HCT116 (cell line): ENCODE measurements around the gene ZPR1. TPM values are rescaled to one million over a fixed set of nuclear protein-coding genes. Genes with fewer than 3 reads are reported as not detected.

ENCODE experiments used
- ATAC-seq: fragments of 200-7000 bp; cut with Tn5 transposase; 2 replicates; pipeline ENCODE4 v1.9.1; 2020; ENCODE audit warnings: mild to moderate bottlenecking, moderate library complexity
- BruUV-seq: library from RNA; stranded (reverse); fragments of 400-500 nt; replicated peaks from 2 replicates; lab custom pipeline; 2021; lab: Mats Ljungman, UMichigan
- CTCF ChIA-PET: fragments of 300-600 bp; sonication (Branson Sonifier 250); formaldehyde crosslinking; loops from one replicate; lab custom pipeline; 2021; ENCODE audit warnings: antibody characterized with exemption; lab: Charles Lee
- POLR2A ChIA-PET: fragments of 300-600, 350-600 bp; sonication (Branson Sonifier 250); formaldehyde crosslinking; loops from one replicate; lab custom pipeline; 2021; ENCODE audit warnings: antibody characterized with exemption; lab: Charles Lee
- RAD21 ChIA-PET, 2 experiments: fragments of 300-600 bp; sonication (Branson Sonifier 250); formaldehyde crosslinking; loops; one replicate each; lab custom pipeline; 2023; ENCODE audit warnings: low total read pairs in 2 of 2; ENCODE audit not compliant: uncharacterized antibody in 2 of 2, unreplicated experiment in 2 of 2, low non-redundant PET in 1 of 2; lab: Charles Lee
- DNase-seq: peaks from one replicate; pipeline ENCODE4 v3.0.0-alpha.2; 2010; ENCODE audit warnings: low read depth, low spot score
- H2AFZ ChIP-seq: fragments of 200-600 bp; shearing (Covaris generic), sonication (generic); 2 replicates; pipeline ENCODE4 v1.6.1; 2017; ENCODE audit warnings: low read depth, mixed run types, mixed read lengths, antibody characterized with exemption, low read length; ENCODE audit not compliant: poor library complexity, severe bottlenecking
- H3K27ac ChIP-seq: 2 replicates; pipeline ENCODE4 v1.5.1; 2012; ENCODE audit warnings: low read depth, low read length
- H3K27me3 ChIP-seq: fragments of 200-600 bp; sonication (generic); 2 replicates; pipeline ENCODE4 v1.6.1; 2016; ENCODE audit warnings: mixed run types, low read length, mixed read lengths; ENCODE audit not compliant: insufficient read depth
- H3K36me3 ChIP-seq, 2 experiments: fragments of 200-500 bp in 1 of 2; fragments of 200-600 bp in 1 of 2; sonication (Bioruptor generic) in 1 of 2; sonication (generic) in 1 of 2; 2 replicates each; pipeline versions ENCODE4 v1.5.1 to v1.6.1; 2014 to 2016; ENCODE audit warnings: low read length in 2 of 2, inconsistent platforms in 1 of 2, mixed read lengths in 1 of 2, mixed run types in 1 of 2; ENCODE audit not compliant: insufficient read depth in 2 of 2, control insufficient read depth in 1 of 2
- H3K4me1 ChIP-seq, 2 experiments: fragments of 200-600 bp in 1 of 2; sonication (generic) in 1 of 2; 2 replicates each; pipeline versions ENCODE4 v1.5.1 to v1.6.1; 2012 to 2017; ENCODE audit warnings: low read length in 2 of 2, inconsistent platforms in 1 of 2, mild to moderate bottlenecking in 1 of 2, mixed read lengths in 1 of 2, mixed run types in 1 of 2, moderate library complexity in 1 of 2; ENCODE audit not compliant: insufficient read depth in 2 of 2, control insufficient read depth in 1 of 2
- H3K4me2 ChIP-seq: fragments of 200-600 bp; sonication (generic); 2 replicates; pipeline ENCODE4 v1.6.1; 2017; ENCODE audit warnings: mixed run types, low read length, mixed read lengths
- H3K4me3 ChIP-seq, 2 experiments: fragments of 200-600 bp in 1 of 2; sonication (generic) in 1 of 2; replicated peaks in 1 of 2; 2 replicates each; pipeline ENCODE4 v1.5.1; 2011 to 2016; ENCODE audit warnings: low read length in 2 of 2, control low read depth in 1 of 2, low read depth in 1 of 2, mild to moderate bottlenecking in 1 of 2, mixed read lengths in 1 of 2, mixed run types in 1 of 2
- H3K79me2 ChIP-seq: fragments of 200-600 bp; sonication (generic); 2 replicates; pipeline ENCODE4 v1.6.1; 2017; ENCODE audit warnings: mild to moderate bottlenecking, mixed run types, low read length, moderate library complexity, mixed read lengths; ENCODE audit not compliant: insufficient read depth
- H3K9ac ChIP-seq: fragments of 200-600 bp; sonication (generic); 2 replicates; pipeline ENCODE4 v1.6.1; 2016; ENCODE audit warnings: low read length, mixed read lengths
- H3K9me2 ChIP-seq: fragments of 200-600 bp; sonication (generic), shearing (Covaris generic); 2 replicates; pipeline ENCODE4 v1.6.1; 2017; ENCODE audit warnings: mixed run types, mild to moderate bottlenecking, moderate library complexity; ENCODE audit not compliant: insufficient read depth
- H3K9me3 ChIP-seq, 2 experiments: fragments of 200-500 bp in 1 of 2; fragments of 200-600 bp in 1 of 2; sonication (Bioruptor generic) in 1 of 2; sonication (generic) in 1 of 2; 2 replicates each; pipeline ENCODE4 v1.6.1; 2014 to 2017; ENCODE audit warnings: low read length in 2 of 2, mixed read lengths in 2 of 2, inconsistent platforms in 1 of 2, low read depth in 1 of 2, mild to moderate bottlenecking in 1 of 2, mixed run types in 1 of 2, moderate library complexity in 1 of 2; ENCODE audit not compliant: control insufficient read depth in 1 of 2, insufficient read depth in 1 of 2
- H4K20me1 ChIP-seq: fragments of 200-600 bp; sonication (generic), shearing (Covaris generic); 2 replicates; pipeline ENCODE4 v1.6.1; 2017; ENCODE audit warnings: mixed run types, mild to moderate bottlenecking, moderate library complexity; ENCODE audit not compliant: insufficient read depth
- CBX3 ChIP-seq: IDR thresholded peaks from 2 replicates; pipeline ENCODE4 v1.6.1; 2012; ENCODE audit warnings: low read depth
- CEBPB ChIP-seq: IDR thresholded peaks from 2 replicates; pipeline ENCODE4 v1.6.1; 2012; ENCODE audit warnings: low read depth
- CTCF ChIP-seq, 3 experiments: fragments of 200-600 bp in 1 of 3; sonication (generic) in 1 of 3; IDR thresholded peaks in 2 of 3; conservative IDR thresholded peaks in 1 of 3; 2 replicates each; pipeline ENCODE4 v1.5.1; 2012 to 2017; ENCODE audit warnings: low read depth in 2 of 3, low read length in 2 of 3, antibody characterized with exemption in 1 of 3, borderline replicate concordance in 1 of 3, control low read depth in 1 of 3, mild to moderate bottlenecking in 1 of 3, mixed read lengths in 1 of 3, mixed run types in 1 of 3, moderate library complexity in 1 of 3; ENCODE audit not compliant: insufficient read depth in 1 of 3
- ELF1 ChIP-seq: IDR thresholded peaks from 2 replicates; pipeline ENCODE4 v1.6.1; 2012; ENCODE audit warnings: low read depth, borderline replicate concordance
- FOSL1 ChIP-seq: IDR thresholded peaks from 2 replicates; pipeline ENCODE4 v1.6.1; 2012; ENCODE audit warnings: low read depth
- SP1 ChIP-seq: IDR thresholded peaks from 2 replicates; pipeline ENCODE4 v1.6.1; 2012; ENCODE audit warnings: low read depth
- TCF7L2 ChIP-seq: IDR thresholded peaks from 2 replicates; pipeline ENCODE4 v1.7.0; 2011; ENCODE audit warnings: borderline replicate concordance, inconsistent platforms; ENCODE audit not compliant: insufficient read depth, insufficient read length; ENCODE audit errors: extremely low read depth
- ZBTB33 ChIP-seq: IDR thresholded peaks from 2 replicates; pipeline ENCODE4 v1.6.1; 2011; ENCODE audit warnings: mild to moderate bottlenecking, low read length, moderate library complexity; ENCODE audit not compliant: insufficient replicate concordance; ENCODE audit errors: extremely low read depth
- ZNF274 ChIP-seq: fragments of 200-500 bp; sonication (Bioruptor generic); IDR thresholded peaks from 2 replicates; pipeline ENCODE4 v1.6.1; 2014; ENCODE audit warnings: mild to moderate bottlenecking, low read depth, low read length, inconsistent platforms
- intact Hi-C: fragments of 100-400 bp; cut with micrococcal nuclease; formaldehyde crosslinking; loops from 2 replicates; pipeline ENCODE4 v1.10.0; 2022
- total RNA-seq: library from RNA; stranded (reverse); gene quantifications from one replicate; pipeline ENCODE4 v1.2.1, GENCODE V29; 2021; ENCODE audit not compliant: unreplicated experiment

Gene ZPR1
- total RNA-seq, 1 experiment from 2014 or later = 56.3 TPM

GRCh38 chr11:116742104-116742503 lies 45.7 kb downstream of the ZPR1 start:
- Histone ChIP-seq H3K27me3 (no peaks in the 10 kb centered on the region), H3K4me3 (no peak overlapping the region), H3K9me2 (no peaks in the 10 kb centered on the region), H3K4me2 (no peak overlapping the region), H3K9me3 (no peaks in the 10 kb centered on the region), H3K27ac (no peak overlapping the region), H3K79me2 (no peaks in the 10 kb centered on the region), H3K9ac (no peak overlapping the region), H2AFZ (no peak overlapping the region), H4K20me1 (no peaks in the 10 kb centered on the region), H3K36me3 (peaks cover 0 to 6% of the 10 kb centered on the region in 2 experiments; a peak in 1 of 4 replicates), H3K4me1 (no peaks in the 10 kb centered on the region)
- BruUV-seq = no TSS peak
- DNase-seq (no peak), ATAC-seq (no peak)
- POLR2A ChIA-PET = no interaction called here
- RAD21 ChIA-PET = no interaction called here
- intact Hi-C loops = no loop called here
- CTCF ChIA-PET = interaction anchor here (1.2 to 2.1 kb wide), 4 partner anchors 9 to 402 kb away, joined by 3 to 9 read pairs (median 8); partner anchors contain the start of gene PAFAH1B2
- TF ChIP-seq ELF1 (no peak), FOSL1 (no peak)
- TF ChIP-seq, all 23 proteins: peak for 0

DNA sequence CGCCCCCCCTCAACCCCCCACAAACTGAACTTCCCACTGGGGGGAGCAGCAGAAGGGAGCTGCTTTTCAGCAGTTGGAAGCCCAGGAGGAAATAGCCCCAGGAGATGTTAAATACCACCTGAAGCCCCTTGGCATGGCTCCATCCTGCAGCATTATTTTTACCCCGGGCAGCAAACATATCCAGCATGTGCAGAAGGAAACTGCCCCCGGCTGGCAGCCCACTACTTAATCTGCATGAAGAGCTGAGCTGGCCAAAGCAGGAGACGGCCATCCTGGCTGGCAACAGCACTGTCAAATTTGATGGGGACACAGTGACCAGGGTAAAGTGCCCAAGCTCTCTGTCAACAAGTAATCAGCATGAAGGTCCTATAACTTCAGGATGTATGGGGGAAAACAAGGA lies 47.1 kb downstream of the ZPR1 start:
- no peaks in the 10 kb centered on the region for H3K79me2 ChIP-seq
- TF ChIP-seq CBX3 (no peak), ZNF274 (no peak), CEBPB (no peak), CTCF (IDR thresholded peaks at IDR 0.05 in 2 of 3, conservative IDR thresholded peaks at IDR 0.05 in 1 of 3; ENCODE audit: borderline replicate concordance in 1 of 3, insufficient read depth in 1 of 3, low read depth in 2 of 3, low read length in 2 of 3) (no peak), ZBTB33 (no peak), SP1 (no peak), TCF7L2 (no peak)
- BruUV-seq = no TSS peak
- no peak overlapping the region for H3K9ac ChIP-seq
- H3K4me2 ChIP-seq = no peak overlapping the region
- H2AFZ ChIP-seq = no peak overlapping the region
- no peaks in the 10 kb centered on the region for H3K9me2 ChIP-seq
- no peaks in the 10 kb centered on the region for H4K20me1 ChIP-seq
- no peaks in the 10 kb centered on the region for H3K27me3 ChIP-seq
- peaks cover 0 to 6% of the 10 kb centered on the region in 2 experiments; a peak in 1 of 4 replicates for H3K36me3 ChIP-seq
- intact Hi-C loops = no loop called here
- H3K9me3 ChIP-seq = no peaks in the 10 kb centered on the region
- ChIA-PET RAD21 (no interaction called here), CTCF (no interaction called here), POLR2A (no interaction called here)
- H3K27ac ChIP-seq = no peak overlapping the region
- H3K4me3 ChIP-seq = no peak overlapping the region
- ATAC-seq = no peak
- no peak for DNase-seq
- no peaks in the 10 kb centered on the region for H3K4me1 ChIP-seq
